Gastroesophageal sphincter (tissue), 4 donors: ENCODE data around the gene TTF2. TPM values are rescaled to one million over a fixed set of nuclear protein-coding genes. Genes with fewer than 3 reads are reported as not detected.

Experiments used
- ATAC-seq: fragments of 150-250 bp; one replicate; pipeline ENCODE4 v1.9.1; 2016; ENCODE audit warnings: mild to moderate bottlenecking, moderate library complexity
- H3K27ac ChIP-seq, 4 donors: fragments of 200-600 bp; sonication (generic) in 3 of 4; 1 replicate in 3 of 4; 2 replicates in 1 of 4; pipeline ENCODE4 v1.5.1; 2016 to 2019
- H3K27me3 ChIP-seq: fragments of 200-600 bp; sonication (generic); one replicate; pipeline ENCODE4 v1.5.1; 2019
- H3K36me3 ChIP-seq, 2 donors: fragments of 200-600 bp; sonication (generic); one replicate each; pipeline ENCODE4 v1.5.1; 2019; ENCODE audit warnings: control low read depth in 1 of 2
- H3K4me1 ChIP-seq, 3 donors: fragments of 200-600 bp; sonication (generic); 1 replicate in 2 of 3; 2 replicates in 1 of 3; pipeline ENCODE4 v1.5.1; 2016 to 2019; ENCODE audit warnings: control low read depth in 2 of 3
- H3K4me3 ChIP-seq, 2 donors: fragments of 200-600 bp; sonication (generic); one replicate each; pipeline ENCODE4 v1.5.1; 2019; ENCODE audit warnings: mild to moderate bottlenecking in 1 of 2, moderate library complexity in 1 of 2
- H3K9me3 ChIP-seq, 3 donors: fragments of 200-600 bp; sonication (generic); one replicate each; pipeline ENCODE4 v1.5.1; 2017 to 2019; ENCODE audit warnings: control low read depth in 2 of 3
- EP300 ChIP-seq: sonication (generic); formaldehyde crosslinking; IDR thresholded peaks from one replicate; pipeline ENCODE4 v1.6.1; 2017; ENCODE audit warnings: antibody characterized with exemption, mild to moderate bottlenecking
- POLR2A ChIP-seq, 2 donors: fragments of 450-650 bp; IDR thresholded peaks; one replicate each; pipeline ENCODE4 v1.6.1; 2017; ENCODE audit warnings: antibody characterized with exemption in 2 of 2, mild to moderate bottlenecking in 2 of 2, moderate library complexity in 1 of 2
- POLR2AphosphoS5 ChIP-seq: sonication (generic); formaldehyde crosslinking; IDR thresholded peaks from one replicate; pipeline ENCODE4 v1.6.1; 2017; ENCODE audit warnings: antibody characterized with exemption
- WGBS, 2 donors: methylation state at CpG; one replicate each; pipeline ENCODE4 v1.1.5; 2018; ENCODE audit warnings: low coverage in 1 of 2; 5-methylcytosine and 5-hydroxymethylcytosine counted together
- total RNA-seq, 4 donors: library from RNA; depleted of rRNA; stranded (reverse); fragments of >200 nt; gene quantifications; one replicate each; pipeline ENCODE4 v1.1.0, GENCODE V29; 2016
- TF ChIP-seq, protein P1 (sequence below), 4 experiments: fragments of 200-600 bp in 2 of 4; fragments of 450-650 bp in 2 of 4; sonication (generic) in 1 of 4; IDR thresholded peaks; one replicate each; pipeline ENCODE4 v1.5.1; 2017 to 2019; ENCODE audit warnings: antibody characterized with exemption in 4 of 4, mild to moderate bottlenecking in 2 of 4, moderate library complexity in 2 of 4

The TTF2 gene
- total RNA-seq, 4 donors from 2014 or later: 5.6 to 21.1 (median 13.5) TPM

GRCh38 chr1:117121589-117122329 is 61.6 kb downstream of the TTF2 start, which contains the start of gene TRIM45:
TRIM45 (minus strand) TSS chr1:117121749; CDS start chr1:117121201, 548 bp downstream.
- Histone ChIP-seq H3K9me3 (no peaks in the 10 kb centered on the region), H3K27ac (peak within 1 kb of the TSS; percentile 48 to 91 (median 90)), H3K4me3 (peak within 1 kb of the TSS; percentile 74 to 75), H3K36me3 (peaks cover 0 to 12% of the 10 kb centered on the region in 2 donors), H3K27me3 (no peaks in the 10 kb centered on the region), H3K4me1 (peaks cover 0 to 19% (median 4%) of the 10 kb centered on the region in 3 donors)
- peak; percentile 53 for TF ChIP-seq POLR2AphosphoS5
- no peak for TF ChIP-seq EP300
- no peak for TF ChIP-seq POLR2A (IDR thresholded peaks at IDR 0.05)
- TF ChIP-seq, protein P1, sequence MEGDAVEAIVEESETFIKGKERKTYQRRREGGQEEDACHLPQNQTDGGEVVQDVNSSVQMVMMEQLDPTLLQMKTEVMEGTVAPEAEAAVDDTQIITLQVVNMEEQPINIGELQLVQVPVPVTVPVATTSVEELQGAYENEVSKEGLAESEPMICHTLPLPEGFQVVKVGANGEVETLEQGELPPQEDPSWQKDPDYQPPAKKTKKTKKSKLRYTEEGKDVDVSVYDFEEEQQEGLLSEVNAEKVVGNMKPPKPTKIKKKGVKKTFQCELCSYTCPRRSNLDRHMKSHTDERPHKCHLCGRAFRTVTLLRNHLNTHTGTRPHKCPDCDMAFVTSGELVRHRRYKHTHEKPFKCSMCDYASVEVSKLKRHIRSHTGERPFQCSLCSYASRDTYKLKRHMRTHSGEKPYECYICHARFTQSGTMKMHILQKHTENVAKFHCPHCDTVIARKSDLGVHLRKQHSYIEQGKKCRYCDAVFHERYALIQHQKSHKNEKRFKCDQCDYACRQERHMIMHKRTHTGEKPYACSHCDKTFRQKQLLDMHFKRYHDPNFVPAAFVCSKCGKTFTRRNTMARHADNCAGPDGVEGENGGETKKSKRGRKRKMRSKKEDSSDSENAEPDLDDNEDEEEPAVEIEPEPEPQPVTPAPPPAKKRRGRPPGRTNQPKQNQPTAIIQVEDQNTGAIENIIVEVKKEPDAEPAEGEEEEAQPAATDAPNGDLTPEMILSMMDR (IDR thresholded peaks at IDR 0.05): peak; percentile 21 to 82 (median 68)
- WGBS, 2 donors: 0% methylated on average over 8 of the region's 71 CpGs; no CpG with 5 or more reads in 1 of the 2 donors
- ATAC-seq: peak; percentile 99

DNA sequence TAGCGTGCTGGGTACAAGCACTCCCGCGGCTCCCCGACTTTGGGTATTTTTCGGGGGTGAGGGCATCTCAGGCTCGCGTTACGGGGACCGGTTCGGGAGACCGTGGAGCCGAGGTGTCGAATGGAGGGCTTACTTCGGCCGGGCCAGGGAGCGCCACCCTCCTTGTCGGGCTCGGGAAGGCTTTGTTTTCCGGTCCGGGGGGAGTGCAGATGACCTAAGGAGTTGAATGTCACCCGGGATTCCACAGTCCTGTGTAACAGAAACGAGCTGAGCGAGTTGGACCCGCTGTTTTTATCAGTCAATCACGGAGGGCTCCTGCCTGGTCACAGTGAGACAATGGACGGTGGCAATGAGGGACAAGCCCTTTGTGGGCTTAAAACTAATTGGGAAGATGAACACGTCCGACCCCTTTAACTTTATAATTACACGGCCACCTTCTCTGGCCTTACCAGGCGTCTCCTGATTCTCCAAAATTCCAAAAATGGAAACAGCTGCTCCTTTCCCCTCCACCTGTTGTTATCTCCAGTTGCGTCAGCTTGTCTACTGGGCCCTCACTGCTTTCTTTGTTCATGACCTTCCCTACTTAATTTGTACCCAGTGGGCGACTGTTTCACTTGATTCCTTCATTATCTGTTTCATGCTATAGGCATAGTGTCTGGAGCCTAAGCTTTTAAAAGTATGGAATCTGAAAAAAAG is 62.4 kb downstream of the TTF2 start:
- H3K4me1 ChIP-seq: peaks cover 0 to 19% (median 4%) of the 10 kb centered on the region in 3 donors
- H3K9me3 ChIP-seq: no peaks in the 10 kb centered on the region
- peak overlapping the region in 3 of 4 donors; percentile 90 to 91 (median 91) for H3K27ac ChIP-seq
- ATAC-seq: no peak
- H3K27me3 ChIP-seq: no peaks in the 10 kb centered on the region
- 28 to 39% methylated on average over 5 to 19 of the region's 32 CpGs for WGBS, 2 donors
- peak overlapping the region; percentile 74 to 75 for H3K4me3 ChIP-seq
- no peak for TF ChIP-seq POLR2A (IDR thresholded peaks at IDR 0.05)
- no peak for TF ChIP-seq POLR2AphosphoS5
- no peak for TF ChIP-seq EP300
- TF ChIP-seq, protein P1 (IDR thresholded peaks at IDR 0.05): no peak
- peaks cover 0 to 11% of the 10 kb centered on the region in 2 donors for H3K36me3 ChIP-seq

DNA sequence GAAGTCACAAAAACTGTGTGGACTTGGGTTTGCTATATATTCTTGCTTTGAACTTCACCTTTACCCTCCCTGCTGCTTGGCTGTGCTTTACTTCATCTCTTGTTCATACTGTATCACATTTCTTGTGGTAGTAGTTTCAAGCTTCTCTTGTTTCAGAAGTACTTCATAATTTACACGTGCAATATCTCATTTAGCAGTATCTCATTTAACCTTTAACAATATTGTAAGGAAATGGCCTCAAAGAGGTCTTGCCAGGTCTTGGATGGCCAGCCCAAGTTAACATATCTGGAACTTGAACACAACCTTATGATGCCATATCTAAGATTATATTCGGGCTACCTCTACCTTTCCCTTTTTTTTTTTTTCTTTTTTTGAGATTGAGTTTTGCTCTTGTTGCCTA is 63.1 kb downstream of the TTF2 start:
- WGBS, 2 donors: 90 to 100% methylated on average over 2 of the region's 2 CpGs
- no peaks in the 10 kb centered on the region for H3K27me3 ChIP-seq
- TF ChIP-seq EP300: no peak

GRCh38 chr1:117124661-117125060 is 64.5 kb downstream of the TTF2 start:
- 40 to 42% methylated on average over 1 of the region's 1 CpG for WGBS, 2 donors
- no peaks in the 10 kb centered on the region for H3K36me3 ChIP-seq
- ATAC-seq: no peak
- no peaks in the 10 kb centered on the region for H3K27me3 ChIP-seq
- TF ChIP-seq POLR2AphosphoS5: no peak
- TF ChIP-seq, protein P1 (IDR thresholded peaks at IDR 0.05): no peak
- no peak for TF ChIP-seq POLR2A (IDR thresholded peaks at IDR 0.05)
- TF ChIP-seq EP300: no peak
- H3K27ac ChIP-seq: no peak overlapping the region
- no peak overlapping the region for H3K4me3 ChIP-seq
- H3K4me1 ChIP-seq: peaks cover 0 to 28% (median 4%) of the 10 kb centered on the region in 3 donors
- H3K9me3 ChIP-seq: no peaks in the 10 kb centered on the region

More for the DNA sequence above, 63.1 kb downstream of the TTF2 start:
- Histone ChIP-seq H3K27ac (no peak overlapping the region), H3K9me3 (no peaks in the 10 kb centered on the region), H3K4me1 (peaks cover 0 to 22% (median 4%) of the 10 kb centered on the region in 3 donors), H3K4me3 (no peak overlapping the region), H3K36me3 (peaks cover 0 to 3% of the 10 kb centered on the region in 2 donors)
- ATAC-seq: no peak

DNA sequence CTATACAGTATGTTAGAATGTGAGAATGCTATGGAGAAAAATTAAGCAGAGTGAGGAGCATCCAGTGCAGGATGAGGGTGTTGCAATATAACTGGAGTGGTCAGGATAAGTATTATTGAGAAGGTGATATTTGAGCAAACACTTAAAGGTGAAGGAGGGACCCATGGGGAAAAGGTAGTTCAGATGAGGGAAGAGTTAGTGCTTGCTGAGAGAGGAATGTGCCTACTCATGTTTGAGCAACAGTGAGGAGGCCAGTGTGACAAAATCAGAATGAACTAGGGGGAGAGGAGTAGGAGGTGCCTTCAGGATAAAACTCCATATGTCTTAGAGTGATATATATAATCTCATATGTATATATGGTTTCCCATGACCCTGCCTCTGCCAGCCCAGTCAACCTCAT is 67.7 kb downstream of the TTF2 start:
- ATAC-seq: no peak
- Histone ChIP-seq H3K27ac (no peak overlapping the region), H3K9me3 (no peaks in the 10 kb centered on the region)

More for the DNA sequence above, 67.7 kb downstream of the TTF2 start:
- TF ChIP-seq EP300: no peak
- H3K27me3 ChIP-seq: no peaks in the 10 kb centered on the region
- H3K36me3 ChIP-seq: no peaks in the 10 kb centered on the region
- H3K4me1 ChIP-seq: peaks cover 0 to 9% (median 0%) of the 10 kb centered on the region in 3 donors
- H3K4me3 ChIP-seq: no peak overlapping the region
